K562 (cell line): ENCODE measurements around the gene NOP16. TPM values are rescaled to one million over a fixed set of nuclear protein-coding genes. Genes with fewer than 3 reads are reported as not detected.
A peak's percentile ranks its signal among the peaks of the same experiment; 100 is the strongest.

ENCODE experiments used
- C11orf30 ChIP-seq: fragments of 450-650 bp; IDR thresholded peaks from 2 replicates; pipeline ENCODE4 v1.6.1; 2016; ENCODE audit warnings: low read depth, mild to moderate bottlenecking
- CREB1 ChIP-seq, 2 experiments: sonication (generic) in 1 of 2; formaldehyde crosslinking in 1 of 2; IDR thresholded peaks; 2 replicates each; pipeline versions ENCODE4 v1.6.1 to v1.8.0; 2012 to 2022; ENCODE audit warnings: inconsistent platforms in 1 of 2, mild to moderate bottlenecking in 1 of 2, missing genetic modification reagents in 1 of 2, moderate library complexity in 1 of 2
- CREM ChIP-seq: IDR thresholded peaks from 2 replicates; pipeline ENCODE4 v1.6.1; 2014; ENCODE audit warnings: antibody characterized with exemption, low read depth
- ETV5 ChIP-seq: sonication (generic); formaldehyde crosslinking; IDR thresholded peaks from 2 replicates; pipeline ENCODE4 v1.4.0; 2020; ENCODE audit warnings: low read depth, mild to moderate bottlenecking, missing genetic modification reagents
- JUND ChIP-seq, 2 experiments: IDR thresholded peaks; 2 replicates in 1 of 2; 3 replicates in 1 of 2; pipeline ENCODE4 v1.6.1; 2011; ENCODE audit warnings: borderline replicate concordance in 2 of 2, low read depth in 2 of 2, low read length in 2 of 2, improper control_type of control experiment in 1 of 2, missing biosample characterization in 1 of 2, missing genetic modification characterization in 1 of 2, missing genetic modification reagents in 1 of 2
- polyA plus RNA-seq, 8 experiments: library from polyadenylated mRNA; depleted of rRNA in 4 of 8; stranded (reverse) in 5 of 8; unstranded in 3 of 8; fragments of >200 nt; fragmentation: Nextera tagmentation in 2 of 8; fragmentation: Illumina TruSeq in 1 of 8; extraction: Ambion mirVana in 2 of 8; extraction: Trizol in 1 of 8; gene quantifications; 2 replicates each; pipeline versions ENCODE4 v1.2.1 to v1.2.3, GENCODE V29; 2011 to 2014; ENCODE audit warnings: inconsistent platforms in 1 of 8, missing spikeins in 1 of 8
- total RNA-seq, 7 experiments: library from RNA; depleted of rRNA in 6 of 7; stranded (reverse); fragments of >200 nt in 6 of 7; fragmentation: Illumina TruSeq in 2 of 7; extraction: Trizol in 2 of 7; gene quantifications; 2 replicates each; pipeline versions ENCODE4 v1.2.1 to v1.2.3, GENCODE V29; 2011 to 2021; ENCODE audit warnings: low replicate concordance in 1 of 7
- TF ChIP-seq, protein P1 (sequence below), 2 experiments: fragments of 450-650 bp in 1 of 2; sonication (generic) in 1 of 2; formaldehyde crosslinking in 1 of 2; IDR thresholded peaks in 1 of 2; conservative IDR thresholded peaks in 1 of 2; 2 replicates each; pipeline versions ENCODE4 v1.6.1 to v1.8.1; 2016 to 2023; ENCODE audit warnings: mild to moderate bottlenecking in 2 of 2, moderate library complexity in 2 of 2, inconsistent platforms in 1 of 2, missing genetic modification reagents in 1 of 2

Gene NOP16
- total and polyA plus RNA-seq, 9 of the 15 experiments (the other 6 are each of a cell fraction or from before 2014, with no cell fraction given), result 92.5 to 342 (median 148) TPM

DNA sequence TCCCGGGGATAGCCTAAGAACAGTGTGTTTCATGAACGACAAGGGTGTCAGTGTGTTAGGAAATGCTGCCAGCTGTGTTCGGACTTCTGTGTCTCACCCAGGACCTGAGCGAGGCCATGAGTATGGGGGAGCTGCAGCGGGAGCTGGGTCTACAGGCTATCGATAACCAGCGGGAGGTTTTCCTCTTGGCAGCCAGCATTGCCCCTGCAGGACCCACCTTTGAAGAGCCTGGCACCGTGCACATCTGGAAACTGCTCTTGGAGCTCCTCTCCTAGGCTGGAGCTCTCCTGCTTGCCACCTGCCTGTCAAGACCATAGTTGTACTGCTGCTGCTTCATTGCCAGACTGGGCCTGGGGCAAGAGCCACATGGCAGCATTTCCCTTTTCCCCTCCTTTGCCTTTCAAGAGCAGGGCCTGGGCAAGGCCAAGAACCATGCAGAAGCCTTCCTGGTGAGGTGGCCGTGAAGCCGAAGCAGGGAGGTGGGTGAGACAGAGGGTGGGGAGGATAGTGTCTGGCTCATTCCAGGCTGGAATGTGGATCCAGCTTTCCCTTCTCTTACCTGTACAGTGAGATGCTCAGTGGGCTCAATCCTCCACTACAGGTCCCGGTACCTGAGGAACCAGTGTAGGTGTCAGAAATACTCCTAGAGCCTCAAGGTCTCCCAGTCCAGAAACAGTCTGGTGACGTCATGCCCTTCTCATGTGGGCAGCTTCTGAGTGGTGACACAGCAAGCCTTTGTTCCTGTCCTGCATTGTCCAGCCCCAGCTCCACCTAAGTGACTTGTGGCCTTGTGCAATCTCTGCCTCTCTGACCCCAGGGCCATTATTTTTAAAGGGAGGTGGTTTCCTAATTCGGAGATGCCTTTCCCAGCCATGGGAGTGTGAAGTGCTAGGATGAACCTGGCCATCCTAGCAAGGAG is 16.5 kb downstream of the NOP16 start (continued):
- TF ChIP-seq ETV5, result no peak
- TF ChIP-seq, protein P1, sequence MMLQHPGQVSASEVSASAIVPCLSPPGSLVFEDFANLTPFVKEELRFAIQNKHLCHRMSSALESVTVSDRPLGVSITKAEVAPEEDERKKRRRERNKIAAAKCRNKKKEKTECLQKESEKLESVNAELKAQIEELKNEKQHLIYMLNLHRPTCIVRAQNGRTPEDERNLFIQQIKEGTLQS (IDR thresholded peaks at IDR 0.05), result peak; percentile 96
- TF ChIP-seq, protein P1 (CRISPR knock-in tag; conservative IDR thresholded peaks at IDR 0.05), result no peak
- no peak for TF ChIP-seq CREB1 (IDR thresholded peaks at IDR 0.05)
- TF ChIP-seq CREB1 (CRISPR knock-in tag; IDR thresholded peaks at IDR 0.05), result peak; percentile 29; the same call in 1 of the 2 replicates
- TF ChIP-seq JUND (IDR thresholded peaks at IDR 0.05; ENCODE audit: borderline replicate concordance, low read depth, low read length), result peak; percentile 88
- TF ChIP-seq JUND (tag; IDR thresholded peaks at IDR 0.05; ENCODE audit: borderline replicate concordance, low read depth, low read length), result peak; percentile 87
- TF ChIP-seq CREM, result peak; percentile 73
- peak; percentile 14; the same call in 1 of the 2 replicates for TF ChIP-seq C11orf30
- TF ChIP-seq, all 486 proteins: peak for 16
